ENCODE results near the gene TEX22.

The TEX22 gene

DNA sequence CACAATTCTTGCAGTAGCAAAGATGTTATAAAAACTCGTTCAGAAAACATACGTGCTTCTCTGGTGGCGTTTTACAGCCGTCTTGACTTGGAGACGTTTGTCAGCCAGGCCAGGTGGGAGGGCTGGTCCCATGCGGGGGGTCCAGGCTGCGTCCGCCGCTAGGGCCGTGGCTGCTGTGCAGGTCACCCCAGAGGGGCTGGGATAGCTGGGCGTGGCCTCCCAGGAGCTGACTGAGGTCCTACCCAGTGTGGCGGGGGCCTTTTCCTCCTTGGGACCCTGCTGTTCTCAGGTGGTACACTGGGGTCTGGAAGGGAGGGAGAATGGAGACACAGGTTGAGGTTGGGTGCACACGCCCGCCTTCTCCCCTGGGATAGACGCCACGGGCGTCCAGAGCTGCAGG is 46.5 kb downstream of the TEX22 start:
- DNase-seq, result no peak

DNA sequence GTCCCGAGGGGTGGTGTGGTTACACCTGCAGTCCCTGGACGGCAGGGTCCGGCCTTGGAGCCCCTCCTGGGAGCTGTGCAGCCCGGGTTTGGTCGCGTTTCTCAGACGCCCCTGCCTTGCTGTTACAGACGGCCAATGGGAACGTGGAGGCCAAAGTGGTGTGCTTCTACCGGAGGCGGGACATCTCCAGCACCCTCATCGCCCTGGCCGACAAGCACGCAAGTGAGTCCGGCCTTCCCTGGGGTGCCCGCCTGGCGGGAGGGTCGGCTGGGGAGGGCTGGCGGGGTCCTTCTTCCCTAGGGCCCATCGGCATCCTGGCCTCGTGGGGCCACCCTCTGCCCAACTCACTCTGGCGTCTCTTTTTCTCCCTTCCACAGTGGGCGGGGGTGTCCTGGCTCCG is 47.0 kb downstream of the TEX22 start:
- DNase-seq, result no peak

DNA sequence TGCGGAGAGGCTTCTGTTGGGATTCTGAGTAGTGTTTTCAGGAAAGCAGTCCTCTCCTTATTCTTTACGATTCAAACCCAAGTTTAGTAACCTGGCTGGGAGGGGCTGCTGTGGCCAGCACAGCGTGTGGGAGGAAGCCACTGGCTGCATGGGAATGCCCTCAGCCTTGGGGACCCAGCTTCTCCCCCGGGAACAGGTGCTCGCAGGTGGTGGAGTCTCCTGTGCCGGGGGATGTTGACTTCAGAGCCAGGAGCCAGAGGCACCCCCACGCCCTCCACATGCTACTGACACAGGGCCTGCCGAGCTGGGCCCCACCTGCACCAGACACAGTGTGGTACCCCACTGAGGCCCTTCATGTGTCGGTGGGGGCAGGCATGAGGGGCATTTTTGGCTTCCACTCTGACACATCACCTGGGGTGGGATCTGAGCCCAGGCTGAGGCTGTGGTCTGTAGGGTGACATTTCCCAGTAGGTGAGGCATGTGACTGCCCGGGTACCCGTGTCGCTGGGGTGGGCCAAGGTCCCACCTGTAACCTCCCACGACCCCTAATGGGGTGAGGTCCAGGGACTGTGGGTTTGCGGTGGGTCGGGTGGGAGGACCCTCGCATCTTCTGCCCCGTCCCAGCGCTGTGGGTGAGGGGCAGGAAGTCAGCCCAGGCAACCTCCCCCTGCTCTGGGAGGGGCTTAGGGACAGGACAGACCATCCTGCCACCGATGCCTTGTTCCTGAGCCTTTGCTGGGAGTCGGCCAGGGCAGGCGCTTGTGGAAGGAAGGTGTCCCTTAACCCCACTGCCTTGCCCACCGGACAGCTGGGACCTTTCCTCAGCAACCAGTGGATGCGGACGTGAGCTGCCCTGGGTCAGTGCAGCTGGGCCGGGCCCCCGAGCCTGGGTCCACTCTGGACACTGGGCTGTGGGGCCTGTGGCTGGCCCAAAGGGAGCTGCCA is 47.8 kb downstream of the TEX22 start:
- DNase-seq, result no peak

DNA sequence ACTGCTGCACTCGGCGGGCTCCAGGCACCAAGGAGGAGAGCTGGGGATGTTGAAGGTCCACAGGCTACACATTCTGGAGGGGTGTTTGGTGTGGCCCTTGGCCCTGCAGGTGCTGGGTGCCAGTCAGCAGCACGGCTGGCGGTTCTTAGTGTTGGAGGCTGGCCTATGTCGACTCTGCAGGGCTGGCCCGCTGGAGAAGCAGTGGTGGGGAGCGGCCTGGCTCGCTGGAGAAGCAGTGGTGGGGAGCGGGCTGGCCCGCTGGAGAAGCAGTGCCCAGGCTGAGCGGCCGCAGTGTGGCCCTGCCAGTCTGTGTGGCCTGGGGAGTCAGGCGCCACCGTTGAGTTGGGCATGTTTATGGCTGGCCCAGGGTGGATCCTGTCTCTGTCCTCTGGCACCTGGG is 48.6 kb downstream of the TEX22 start:
- no peak for DNase-seq

DNA sequence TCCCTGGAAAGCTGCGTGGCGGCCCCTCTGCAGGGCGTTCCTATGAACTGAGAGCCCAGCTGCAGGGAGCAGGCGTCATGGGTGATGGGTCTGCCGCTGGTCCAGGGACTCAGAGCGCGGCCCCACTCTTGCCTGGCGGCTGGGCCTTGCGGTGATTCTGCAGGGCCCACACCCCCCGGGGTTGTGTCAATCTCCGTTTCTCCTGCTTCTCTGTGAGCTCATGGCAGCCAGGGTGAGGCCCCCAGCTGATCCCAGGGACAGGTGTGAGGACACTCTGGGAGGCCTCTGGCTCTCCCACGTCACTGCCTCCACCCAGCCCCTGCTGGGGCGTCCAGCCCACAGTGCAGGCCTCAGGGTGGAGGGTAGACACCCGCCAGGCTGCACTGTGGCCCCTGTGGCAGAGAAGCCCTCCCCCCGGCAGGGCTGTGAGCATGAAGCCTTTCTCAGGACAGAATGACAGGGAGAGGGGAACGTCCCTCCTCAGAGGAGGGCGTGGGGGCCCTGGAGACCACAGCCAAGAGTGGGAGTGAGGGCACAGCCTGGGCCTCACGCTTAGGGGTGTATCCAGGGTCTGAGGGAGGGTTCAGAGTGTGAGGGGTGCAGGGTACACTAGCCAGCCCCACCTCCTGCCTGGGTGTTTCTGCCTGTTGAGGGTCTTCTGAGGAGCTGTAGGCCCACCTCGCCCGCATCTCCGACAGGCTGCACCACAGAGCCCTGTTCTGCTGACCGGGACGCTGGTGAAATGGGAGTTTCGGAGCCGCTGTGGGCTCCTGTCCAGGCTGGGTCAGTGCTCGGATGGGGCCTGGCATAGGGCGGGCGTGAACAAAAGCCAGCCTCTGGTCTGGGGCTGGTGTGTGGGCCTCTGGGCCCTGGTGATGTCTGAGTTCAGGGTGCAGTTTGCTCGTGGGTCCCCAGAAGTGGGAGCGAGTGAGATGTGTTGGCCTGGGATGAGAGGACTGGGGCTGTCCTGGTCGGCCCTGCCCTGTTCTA is 49.6 kb downstream of the TEX22 start:
- DNase-seq, result no peak

DNA sequence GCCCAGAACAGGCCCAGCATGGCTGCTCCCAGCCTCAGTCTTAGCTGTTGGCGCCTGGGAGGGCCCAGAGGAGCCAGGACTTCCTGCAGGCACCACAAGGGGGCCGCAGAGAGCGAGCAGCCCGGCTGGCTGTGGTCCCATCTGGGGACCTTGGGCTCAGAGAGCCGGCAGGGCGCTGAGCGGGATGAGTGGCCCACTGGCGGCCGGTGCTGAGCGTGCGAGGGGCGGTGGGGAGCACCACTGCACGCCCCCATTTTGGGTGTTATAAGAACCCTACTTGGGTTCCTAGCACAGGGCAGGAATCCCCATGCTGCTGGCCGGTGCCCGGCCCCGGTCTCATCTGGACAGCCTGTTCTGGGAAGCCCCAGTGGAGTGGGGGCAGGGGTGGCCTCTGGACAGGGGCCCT is 50.4 kb downstream of the TEX22 start:
- no peak for DNase-seq

DNA sequence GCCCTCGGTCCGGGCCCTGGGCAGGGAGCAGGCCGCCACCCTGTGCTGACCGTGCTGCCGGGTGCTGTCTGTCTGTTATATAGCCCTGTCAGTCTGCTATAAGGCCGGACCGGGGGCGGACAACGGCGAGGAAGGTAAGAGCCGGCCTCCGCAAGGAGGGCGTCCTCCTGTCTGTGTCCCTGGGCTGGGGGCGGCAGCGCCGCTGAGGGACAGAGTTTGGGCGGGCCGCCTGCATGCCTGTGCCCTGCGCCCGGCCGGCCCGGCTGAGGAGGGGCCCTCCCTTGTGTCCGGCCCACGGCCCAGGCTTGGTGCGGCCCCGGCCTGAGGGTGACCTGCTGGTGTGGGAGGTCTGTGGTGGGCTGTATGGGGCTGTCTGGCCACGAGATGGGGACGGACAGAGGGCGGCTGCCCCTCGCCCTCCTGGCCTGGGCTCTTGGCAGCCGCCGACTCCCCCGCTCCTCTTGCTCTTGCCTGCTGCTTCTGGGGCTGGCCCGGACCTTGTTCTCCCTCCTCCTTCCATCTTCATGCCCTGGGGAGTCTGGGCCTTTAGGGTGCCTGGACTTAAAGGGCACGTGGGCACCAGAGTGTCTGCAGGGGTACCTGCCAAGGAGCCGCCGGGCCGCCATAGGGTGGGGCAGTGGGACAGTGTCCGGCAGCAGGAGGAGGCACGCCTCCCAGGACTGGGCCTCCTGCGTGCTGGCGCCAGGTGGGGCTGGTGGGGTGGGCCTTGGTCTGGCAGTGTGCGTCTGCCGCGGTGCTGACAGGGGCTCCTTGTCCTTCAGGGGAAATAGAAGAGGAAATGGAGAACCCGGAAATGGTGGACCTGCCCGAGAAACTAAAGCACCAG is 51.2 kb downstream of the TEX22 start:
- no peak for DNase-seq

DNA sequence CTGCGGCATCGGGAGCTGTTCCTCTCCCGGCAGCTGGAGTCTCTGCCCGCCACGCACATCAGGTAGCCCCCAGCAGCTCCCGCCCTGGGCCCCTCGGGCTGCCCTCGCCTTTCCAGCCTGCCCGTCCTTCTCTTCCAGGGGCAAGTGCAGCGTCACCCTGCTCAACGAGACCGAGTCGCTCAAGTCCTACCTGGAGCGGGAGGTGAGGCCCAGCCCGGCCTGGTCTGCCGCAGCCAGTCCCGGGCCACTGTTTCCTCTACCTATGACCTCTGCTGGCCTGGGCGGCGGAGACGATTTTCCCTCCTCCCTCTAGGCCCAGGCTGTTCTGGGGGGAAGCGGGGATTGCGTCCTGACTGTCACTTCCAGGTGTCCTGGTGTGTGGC is 51.8 kb downstream of the TEX22 start:
- no peak for DNase-seq

DNA sequence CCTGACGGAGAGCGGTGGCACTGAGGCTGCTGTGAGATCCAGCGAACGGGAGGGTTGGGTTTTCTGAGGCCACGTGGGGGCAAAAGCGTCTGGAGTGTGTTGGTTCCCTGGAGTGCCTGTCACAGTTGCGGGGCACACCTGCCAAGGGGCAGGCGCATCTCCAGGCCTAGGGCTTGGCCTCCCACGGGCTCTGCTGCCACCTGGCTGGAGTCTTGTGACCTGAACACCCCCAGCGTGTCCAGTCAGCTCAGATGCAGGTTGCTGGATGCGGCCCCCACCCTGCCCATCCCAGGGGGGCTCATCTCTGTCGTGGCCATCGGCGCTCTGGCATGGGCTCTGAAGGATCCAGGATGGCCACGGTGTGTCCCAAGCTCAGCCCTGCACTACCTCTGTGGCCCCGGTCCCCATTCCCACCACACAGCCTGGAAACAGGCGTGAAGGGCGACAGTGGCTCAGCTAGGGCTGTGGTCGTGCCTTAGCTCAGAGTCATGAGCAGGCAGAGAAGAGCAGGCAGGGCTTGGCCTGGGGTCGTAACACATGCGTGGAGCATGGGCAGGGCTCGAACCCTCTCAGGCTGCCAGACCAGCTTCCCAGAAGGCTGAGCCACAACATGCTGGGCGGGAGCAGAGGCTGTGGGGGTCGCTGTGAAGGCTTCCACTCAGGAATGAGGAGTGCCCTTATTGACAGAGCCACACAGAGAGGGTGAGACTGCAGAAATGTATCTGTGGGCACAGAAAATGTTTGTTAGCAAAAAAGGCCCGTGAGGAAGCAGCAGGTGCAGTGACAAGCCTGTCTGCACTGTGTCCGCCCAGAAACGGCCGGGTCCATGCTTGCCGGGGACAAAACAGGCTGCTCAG is 52.8 kb downstream of the TEX22 start:
- no peak for DNase-seq

DNA sequence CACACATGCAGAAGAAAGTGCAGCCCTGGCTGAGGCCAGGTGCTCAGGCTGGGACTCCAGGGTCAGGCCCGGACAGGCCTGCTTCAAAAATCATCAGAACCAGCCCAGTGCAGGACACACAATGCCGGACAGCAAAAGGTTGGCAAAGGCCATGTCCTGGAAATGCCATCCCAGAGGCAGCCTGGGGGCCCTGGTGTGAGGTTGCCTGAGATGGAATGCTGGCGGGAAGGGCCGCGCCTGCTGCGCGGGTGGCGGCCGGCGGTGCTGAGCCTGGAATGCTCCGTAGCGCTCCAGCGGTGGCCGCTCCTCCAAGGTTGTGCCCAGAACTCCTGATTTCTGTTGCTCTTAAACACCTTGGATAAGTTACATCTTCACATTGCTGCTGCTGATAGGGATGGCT is 54.6 kb downstream of the TEX22 start:
- no peak for DNase-seq

DNA sequence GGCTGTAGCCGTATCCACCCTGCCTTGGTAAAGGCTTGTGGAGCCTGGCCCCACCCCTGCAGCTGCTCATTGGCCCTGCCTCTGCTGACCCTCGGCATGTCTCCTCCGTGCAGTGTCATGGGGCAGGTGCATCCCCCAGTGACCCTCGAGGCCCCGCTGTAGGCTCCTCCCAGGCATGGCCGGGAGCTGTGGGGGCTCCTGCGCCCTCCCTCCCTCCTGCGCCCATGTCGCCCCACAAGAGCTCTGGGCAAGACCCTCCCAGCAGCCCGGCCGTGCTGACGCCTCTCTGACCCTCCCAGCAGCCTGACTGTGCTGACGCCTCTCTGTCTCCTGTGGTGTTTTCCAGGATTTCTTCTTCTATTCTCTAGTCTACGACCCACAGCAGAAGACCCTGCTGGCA is 55.5 kb downstream of the TEX22 start:
- no peak for DNase-seq

DNA sequence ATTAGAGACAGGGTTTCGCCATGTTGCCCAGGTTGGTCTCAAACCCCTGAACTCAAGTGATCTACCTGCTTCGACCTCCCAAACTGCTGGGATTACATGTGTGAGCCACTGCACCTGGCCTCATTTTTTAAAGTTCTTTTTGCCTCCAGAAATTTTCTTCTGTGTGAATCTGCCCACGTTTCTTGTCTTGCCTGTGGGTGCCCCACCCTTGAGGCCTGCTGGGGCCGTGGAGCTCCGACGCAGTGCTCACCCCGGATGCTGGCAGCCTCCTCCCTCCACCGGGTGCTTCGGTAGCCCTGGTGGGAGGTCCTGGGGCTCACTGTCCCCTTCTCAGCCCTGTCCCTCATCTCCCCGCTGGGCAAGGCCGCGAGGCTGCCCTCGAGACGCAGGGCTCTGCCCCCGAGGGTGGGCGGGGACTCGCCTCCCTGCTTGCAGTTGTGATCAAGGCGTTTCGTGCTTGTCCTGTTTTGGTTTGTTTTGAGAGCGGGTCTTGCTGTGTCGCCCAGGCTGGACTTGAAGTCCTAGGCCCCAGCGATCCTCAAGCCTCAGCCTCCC is 56.8 kb downstream of the TEX22 start:
- no peak for DNase-seq

DNA sequence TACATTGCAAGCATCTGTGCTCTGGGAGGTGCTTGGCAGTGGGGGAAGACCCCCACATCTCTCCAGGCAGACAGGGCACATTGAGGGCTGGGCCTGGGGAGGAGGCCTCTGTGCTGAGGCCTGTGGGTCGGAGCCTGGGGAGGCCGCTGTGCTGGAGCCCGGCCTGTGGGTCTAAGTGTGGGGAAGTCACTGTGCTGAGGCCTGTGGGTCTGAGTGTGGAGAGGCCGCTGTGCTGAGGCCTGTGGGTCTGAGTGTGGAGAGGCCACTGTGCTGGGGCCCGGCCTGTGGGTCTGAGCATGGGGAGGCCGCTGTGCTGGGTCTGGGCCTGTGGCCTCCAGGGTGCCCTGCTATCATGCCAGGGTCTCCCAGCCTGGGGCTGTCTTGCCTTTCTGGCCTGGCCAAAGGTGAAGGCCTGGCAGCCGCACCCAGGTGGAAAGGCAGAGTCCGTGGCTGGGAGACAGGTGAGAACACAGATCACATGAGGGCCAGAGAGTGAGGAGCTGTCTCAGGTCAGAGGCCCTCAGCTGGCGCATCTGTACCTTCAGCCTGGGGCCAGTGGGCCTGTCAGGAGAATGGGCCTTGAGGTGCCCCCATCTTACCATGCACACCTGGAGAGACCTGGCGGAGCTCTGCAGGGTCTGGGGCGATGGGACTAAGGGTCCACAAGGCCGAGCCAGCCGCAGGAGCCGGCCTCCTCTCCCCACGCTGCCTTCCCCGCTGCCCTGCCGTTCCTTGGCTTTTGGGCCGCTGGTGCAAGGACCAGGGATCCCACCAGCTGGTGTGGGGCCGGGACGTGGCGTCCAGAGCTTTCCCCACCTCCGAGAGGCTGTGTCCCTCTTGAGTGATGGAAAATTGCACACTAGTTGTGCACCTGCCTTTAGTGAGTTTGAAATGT is 57.7 kb downstream of the TEX22 start:
- DNase-seq, result no peak

DNA sequence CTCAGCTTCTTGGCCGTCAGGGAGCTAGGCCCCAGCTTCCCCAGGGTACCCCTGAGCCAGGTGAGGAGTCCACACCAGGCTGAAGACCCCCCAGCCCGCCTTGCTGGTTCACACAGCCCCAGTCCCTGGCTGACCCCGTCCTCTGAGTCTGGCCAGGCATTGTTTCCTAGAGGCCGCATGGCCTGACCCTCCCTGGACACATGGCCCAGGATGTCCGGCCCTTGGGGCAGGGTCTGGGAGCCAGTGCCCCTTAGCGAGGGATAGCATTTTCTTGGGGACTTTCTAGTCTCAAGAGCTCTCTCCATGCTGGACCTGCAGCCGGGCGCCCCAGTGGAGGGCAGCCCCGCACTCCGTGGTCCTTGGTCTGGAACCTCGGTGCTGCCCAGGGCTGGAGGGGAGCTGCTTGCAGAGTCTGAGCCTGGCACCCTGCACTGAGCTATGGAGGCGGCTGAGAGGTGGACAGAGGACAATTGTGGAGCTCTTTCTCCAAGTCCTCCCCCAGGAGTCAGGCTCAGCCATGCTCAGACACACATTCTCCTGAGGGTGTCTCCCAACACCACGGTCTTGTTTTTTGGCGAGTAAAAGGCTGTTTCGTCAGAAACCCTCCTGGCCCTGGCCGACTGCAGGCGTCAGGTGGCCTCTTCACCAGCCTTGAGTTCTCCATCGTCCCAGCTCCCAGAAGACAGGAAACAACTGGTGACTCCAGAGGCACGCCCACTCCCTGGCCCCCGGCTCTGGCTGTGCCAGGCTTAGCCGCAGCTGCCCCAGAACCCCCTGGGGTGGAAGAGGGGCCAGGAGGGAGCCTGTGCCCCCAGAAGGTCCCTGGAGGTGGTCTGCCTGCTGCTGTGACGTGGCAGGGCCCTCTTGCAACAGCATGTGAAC is 58.6 kb downstream of the TEX22 start:
- no peak for DNase-seq

DNA sequence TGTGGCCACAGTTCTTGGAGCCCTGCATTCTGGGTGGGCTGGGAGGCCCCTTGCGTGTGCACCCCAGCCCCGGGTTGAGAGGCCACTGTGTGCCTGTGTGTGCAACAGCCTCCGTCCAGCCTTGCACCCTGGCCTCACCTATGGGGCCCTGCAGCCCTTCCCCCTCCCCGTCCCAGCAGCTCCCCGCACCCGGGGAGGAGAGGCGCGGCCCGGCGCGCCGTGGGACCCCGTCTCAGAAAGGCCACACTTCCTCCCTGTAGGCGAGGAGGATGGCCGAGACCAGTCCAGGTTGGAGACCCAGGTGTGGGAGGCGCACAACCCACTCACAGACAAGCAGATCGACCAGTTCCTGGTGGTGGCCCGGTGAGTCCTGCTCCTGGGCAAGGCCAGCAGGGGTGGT is 59.7 kb downstream of the TEX22 start:
- no peak for DNase-seq

DNA sequence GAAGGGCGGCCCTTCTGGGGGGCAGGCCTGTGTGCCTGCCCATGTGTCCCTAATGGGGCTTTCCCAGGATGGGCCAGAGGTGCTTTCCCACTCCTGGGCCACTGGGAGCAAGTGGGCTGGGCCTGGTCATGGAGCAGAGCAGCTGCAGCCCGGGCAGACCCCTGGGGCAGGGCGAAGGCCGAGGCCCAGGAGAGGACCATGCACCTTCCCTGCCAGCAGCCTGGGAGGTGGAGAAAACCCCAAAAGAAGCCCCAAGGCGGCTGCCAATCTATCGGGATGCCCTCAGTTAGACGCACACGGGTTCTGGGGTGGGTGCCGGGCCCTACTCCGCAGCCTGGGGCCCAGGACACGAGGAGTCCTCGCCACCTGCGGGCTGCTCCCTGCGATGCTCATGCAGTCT is 60.2 kb downstream of the TEX22 start:
- no peak for DNase-seq

DNA sequence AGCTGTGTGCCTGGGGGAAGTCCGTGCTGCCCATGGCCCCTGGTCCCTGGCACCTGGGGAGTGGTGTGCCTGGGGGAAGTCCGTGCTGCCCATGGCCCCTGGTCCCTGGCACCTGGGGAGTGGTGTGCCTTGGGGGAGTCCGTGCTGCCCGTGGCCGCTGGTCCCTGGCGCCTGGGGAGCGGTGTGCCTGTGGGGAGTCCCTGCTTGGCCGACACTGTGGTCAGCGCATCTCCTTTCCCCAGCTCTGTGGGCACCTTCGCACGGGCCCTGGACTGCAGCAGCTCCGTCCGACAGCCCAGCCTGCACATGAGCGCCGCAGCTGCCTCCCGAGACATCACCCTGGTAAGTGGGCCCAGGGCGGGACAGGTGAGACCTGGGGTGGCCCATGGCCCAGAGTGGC is 61.8 kb downstream of the TEX22 start:
- no peak for DNase-seq

DNA sequence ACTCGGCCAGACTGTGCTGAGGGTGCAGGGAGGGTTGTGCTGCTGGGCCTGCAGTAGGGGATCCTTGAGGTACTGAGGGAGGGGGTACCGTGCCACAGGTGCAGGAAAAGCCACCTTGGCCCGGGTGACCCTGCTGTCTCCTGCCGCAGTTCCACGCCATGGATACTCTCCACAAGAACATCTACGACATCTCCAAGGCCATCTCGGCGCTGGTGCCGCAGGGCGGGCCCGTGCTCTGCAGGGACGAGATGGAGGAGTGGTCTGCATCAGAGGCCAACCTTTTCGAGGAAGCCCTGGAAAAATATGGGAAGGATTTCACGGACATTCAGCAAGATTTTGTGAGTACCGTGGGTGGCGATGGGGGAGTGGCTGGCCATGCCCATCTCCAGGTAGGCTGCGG is 62.3 kb downstream of the TEX22 start:
- DNase-seq, result no peak

DNA sequence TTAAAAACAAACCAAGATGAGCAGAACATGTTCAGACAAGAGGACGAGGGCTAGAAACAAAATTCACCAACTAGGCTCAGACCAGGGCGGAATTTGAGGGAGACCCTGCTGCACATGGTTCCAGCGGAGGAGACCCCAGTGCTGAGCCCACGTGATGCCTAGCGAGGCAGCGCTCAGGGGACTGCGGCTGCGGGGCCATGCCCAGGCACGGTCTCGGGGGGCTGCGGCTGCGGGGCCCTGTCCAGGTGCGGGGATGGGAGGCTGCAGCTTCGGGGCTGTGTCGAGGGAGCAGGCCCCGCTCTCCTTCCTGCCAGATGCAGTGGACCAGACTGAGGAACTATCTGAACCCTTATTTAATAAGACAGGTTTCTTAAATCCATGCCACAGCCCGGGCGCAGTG is 63.6 kb downstream of the TEX22 start:
- no peak for DNase-seq

Data from cortex of kidney (tissue), 1 donor.